ENCODE data around the gene RNPEPL1.

Gene RNPEPL1

GRCh38 chr2:240624011-240624949 is 56.0 kb downstream of the RNPEPL1 start:
- no peak for DNase-seq (ENCODE audit: extremely low read depth, insufficient read length)
- Histone ChIP-seq H3K36me3 (ENCODE audit: control insufficient read depth, insufficient read depth, low read length) (no peaks in the 10 kb centered on the region; the same call in 1 of the 2 replicates), H3K27me3 (replicated peaks; ENCODE audit: control insufficient read depth, insufficient read depth, low read length) (no peaks in the 10 kb centered on the region), H3K4me3 (replicated peaks; ENCODE audit: low read depth, low read length) (no peak overlapping the region)
- no peak for TF ChIP-seq CTCF (IDR thresholded peaks at IDR 0.05; ENCODE audit: insufficient read depth, low read length, poor library complexity, severe bottlenecking)

GRCh38 chr2:240624950-240625621 is 56.8 kb downstream of the RNPEPL1 start, which contains the start of gene GPR35:
Gene GPR35, plus strand, starts transcription at chr2:240625480. Its CDS starts 4,473 bp downstream, at chr2:240629953.
- DNase-seq (ENCODE audit: extremely low read depth, insufficient read length) = peak; percentile 71
- Histone ChIP-seq H3K27me3 (replicated peaks; ENCODE audit: control insufficient read depth, insufficient read depth, low read length) (no peaks in the 10 kb centered on the region), H3K4me3 (replicated peaks; ENCODE audit: low read depth, low read length) (peak within 1 kb of the TSS; percentile 26), H3K36me3 (ENCODE audit: control insufficient read depth, insufficient read depth, low read length) (no peaks in the 10 kb centered on the region; the same call in 1 of the 2 replicates)
- no peak for TF ChIP-seq CTCF (IDR thresholded peaks at IDR 0.05; ENCODE audit: insufficient read depth, low read length, poor library complexity, severe bottlenecking)

GRCh38 chr2:240626531-240627300 is 58.4 kb downstream of the RNPEPL1 start:
- Histone ChIP-seq H3K36me3 (ENCODE audit: control insufficient read depth, insufficient read depth, low read length) (no peaks in the 10 kb centered on the region; the same call in 1 of the 2 replicates), H3K4me3 (replicated peaks; ENCODE audit: low read depth, low read length) (no peak overlapping the region), H3K27me3 (replicated peaks; ENCODE audit: control insufficient read depth, insufficient read depth, low read length) (no peaks in the 10 kb centered on the region)
- DNase-seq (ENCODE audit: extremely low read depth, insufficient read length) = no peak
- no peak for TF ChIP-seq CTCF (IDR thresholded peaks at IDR 0.05; ENCODE audit: insufficient read depth, low read length, poor library complexity, severe bottlenecking)

- no peak for TF ChIP-seq CTCF (IDR thresholded peaks at IDR 0.05; ENCODE audit: insufficient read depth, low read length, poor library complexity, severe bottlenecking)
Observed at GRCh38 chr2:240627736-240628506, 59.6 kb downstream of the RNPEPL1 start.

GRCh38 chr2:240628507-240628807 is 60.2 kb downstream of the RNPEPL1 start:
- H3K4me3 ChIP-seq (replicated peaks; ENCODE audit: low read depth, low read length) = no peak overlapping the region
- H3K27me3 ChIP-seq (replicated peaks; ENCODE audit: control insufficient read depth, insufficient read depth, low read length) = no peaks in the 10 kb centered on the region
- no peak for DNase-seq (ENCODE audit: extremely low read depth, insufficient read length)
- no peak for TF ChIP-seq CTCF (IDR thresholded peaks at IDR 0.05; ENCODE audit: insufficient read depth, low read length, poor library complexity, severe bottlenecking)
- H3K36me3 ChIP-seq (ENCODE audit: control insufficient read depth, insufficient read depth, low read length) = no peaks in the 10 kb centered on the region

More at GRCh38 chr2:240627736-240628506, 59.6 kb downstream of the RNPEPL1 start:
- H3K36me3 ChIP-seq (ENCODE audit: control insufficient read depth, insufficient read depth, low read length) = no peaks in the 10 kb centered on the region
- no peak for DNase-seq (ENCODE audit: extremely low read depth, insufficient read length)
- no peak overlapping the region for H3K4me3 ChIP-seq (replicated peaks; ENCODE audit: low read depth, low read length)
- no peaks in the 10 kb centered on the region for H3K27me3 ChIP-seq (replicated peaks; ENCODE audit: control insufficient read depth, insufficient read depth, low read length)

All from GM06990 (cell line).